PC-9 (cell line): ENCODE data around the gene EEF2K.

ENCODE experiments used
- EZH2 ChIP-seq: fragments of 200-600 bp; sonication (generic); IDR thresholded peaks from 2 replicates; pipeline ENCODE4 v1.8.0; 2017; ENCODE audit warnings: antibody characterized with exemption, low read depth
- TF ChIP-seq, protein P1 (sequence below): fragments of 200-600 bp; sonication (generic); conservative IDR thresholded peaks from 2 replicates; pipeline ENCODE4 v1.6.1; 2017; ENCODE audit warnings: mixed run types, antibody characterized with exemption, mild to moderate bottlenecking, moderate library complexity

DNA sequence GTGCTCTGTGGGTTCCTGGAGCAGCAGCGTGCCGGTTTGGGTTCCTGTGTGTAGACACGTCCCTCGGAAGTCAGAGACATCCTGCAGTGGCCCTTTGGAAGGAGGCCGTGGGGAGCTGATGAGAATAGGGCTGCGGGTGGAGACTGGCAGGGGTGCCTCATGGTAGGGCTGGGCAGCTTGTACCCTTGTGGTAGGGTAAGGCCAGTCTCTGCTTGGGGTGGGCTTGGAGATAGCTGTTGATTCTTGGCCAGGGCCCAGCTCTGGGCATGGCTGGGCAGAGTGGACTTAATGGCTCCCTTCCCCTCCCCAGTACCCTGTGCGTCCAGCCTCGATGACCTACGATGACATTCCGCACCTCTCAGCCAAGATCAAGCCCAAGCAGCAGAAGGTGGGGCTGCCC, 101.8 kb downstream of the EEF2K start:
- TF ChIP-seq, protein P1, sequence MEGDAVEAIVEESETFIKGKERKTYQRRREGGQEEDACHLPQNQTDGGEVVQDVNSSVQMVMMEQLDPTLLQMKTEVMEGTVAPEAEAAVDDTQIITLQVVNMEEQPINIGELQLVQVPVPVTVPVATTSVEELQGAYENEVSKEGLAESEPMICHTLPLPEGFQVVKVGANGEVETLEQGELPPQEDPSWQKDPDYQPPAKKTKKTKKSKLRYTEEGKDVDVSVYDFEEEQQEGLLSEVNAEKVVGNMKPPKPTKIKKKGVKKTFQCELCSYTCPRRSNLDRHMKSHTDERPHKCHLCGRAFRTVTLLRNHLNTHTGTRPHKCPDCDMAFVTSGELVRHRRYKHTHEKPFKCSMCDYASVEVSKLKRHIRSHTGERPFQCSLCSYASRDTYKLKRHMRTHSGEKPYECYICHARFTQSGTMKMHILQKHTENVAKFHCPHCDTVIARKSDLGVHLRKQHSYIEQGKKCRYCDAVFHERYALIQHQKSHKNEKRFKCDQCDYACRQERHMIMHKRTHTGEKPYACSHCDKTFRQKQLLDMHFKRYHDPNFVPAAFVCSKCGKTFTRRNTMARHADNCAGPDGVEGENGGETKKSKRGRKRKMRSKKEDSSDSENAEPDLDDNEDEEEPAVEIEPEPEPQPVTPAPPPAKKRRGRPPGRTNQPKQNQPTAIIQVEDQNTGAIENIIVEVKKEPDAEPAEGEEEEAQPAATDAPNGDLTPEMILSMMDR = no peak
- no peak for TF ChIP-seq EZH2
